Prostate gland (tissue), 2 donors: ENCODE results near the gene KXD1. TPM values are rescaled to one million over a fixed set of nuclear protein-coding genes. Genes with fewer than 3 reads are reported as not detected.
A peak's percentile ranks its signal among the peaks of the same experiment; 100 is the strongest.

Experiments used
- DNase-seq: peaks from one replicate; pipeline ENCODE4 v3.0.0-alpha.2; 2019; ENCODE audit warnings: low spot score
- H3K27ac ChIP-seq, 2 donors: fragments of 200-600 bp; sonication (generic); 2 replicates each; pipeline ENCODE4 v1.5.1; 2017 to 2019
- H3K27me3 ChIP-seq: fragments of 200-600 bp; sonication (generic); replicated peaks from 2 replicates; pipeline ENCODE4 v1.5.1; 2019; ENCODE audit not compliant: insufficient read depth
- H3K36me3 ChIP-seq, 2 donors: fragments of 200-600 bp; sonication (generic); 1 replicate in 1 of 2; 2 replicates in 1 of 2; pipeline versions ENCODE4 v1.5.1 to v1.8.1; 2017 to 2019
- H3K4me1 ChIP-seq: fragments of 200-600 bp; sonication (generic); replicated peaks from 2 replicates; pipeline ENCODE4 v1.5.1; 2019
- H3K4me3 ChIP-seq, 2 donors: fragments of 200-600 bp; sonication (generic); 2 replicates each; pipeline ENCODE4 v1.5.1; 2017 to 2019
- H3K9me3 ChIP-seq: fragments of 200-600 bp; sonication (generic); 2 replicates; pipeline ENCODE4 v1.5.1; 2017
- CTCF ChIP-seq, 4 experiments: fragments of 200-600 bp in 2 of 4; fragments of 450-650 bp in 2 of 4; sonication (generic) in 2 of 4; IDR thresholded peaks; 1 replicate in 3 of 4; 2 replicates in 1 of 4; pipeline ENCODE4 v1.5.1; 2016 to 2019; ENCODE audit warnings: antibody characterized with exemption in 4 of 4, mild to moderate bottlenecking in 2 of 4, moderate library complexity in 2 of 4
- POLR2A ChIP-seq: fragments of 450-650 bp; IDR thresholded peaks from one replicate; pipeline ENCODE4 v1.6.1; 2016; ENCODE audit warnings: antibody characterized with exemption, mild to moderate bottlenecking
- POLR2AphosphoS5 ChIP-seq: sonication (generic); formaldehyde crosslinking; IDR thresholded peaks from one replicate; pipeline ENCODE4 v1.6.1; 2017; ENCODE audit warnings: antibody characterized with exemption
- WGBS: methylation state at CpG from one replicate; pipeline ENCODE4 v1.1.5; 2018; 5-methylcytosine and 5-hydroxymethylcytosine counted together
- intact Hi-C: fragments of 100-400 bp; cut with DNase I; formaldehyde crosslinking; loops from one replicate; pipeline ENCODE4 v1.14.2; 2022
- total RNA-seq, 2 donors: library from RNA; depleted of rRNA; stranded (reverse); fragments of >200 nt; gene quantifications; one replicate each; pipeline ENCODE4 v1.1.0, GENCODE V29; 2016

Gene KXD1
- total RNA-seq, 2 donors from 2014 or later, result 115 to 130 TPM

- intact Hi-C loops, result loop anchor here (2.0 kb wide), 1 partner anchor 253 kb away; no protein-coding TSS in a partner anchor
- H3K4me3 ChIP-seq, result peak overlapping the region; percentile 20 to 35
- DNase-seq, result peak; percentile 72
- H3K27me3 ChIP-seq, result no peaks in the 10 kb centered on the region
- TF ChIP-seq POLR2A, result no peak
- TF ChIP-seq CTCF (IDR thresholded peaks at IDR 0.05), result peak; percentile 78 to 94 (median 90)
- under 1% methylated on average over 54 of the region's 54 CpGs for whole genome bisulfite sequencing
- no peaks in the 10 kb centered on the region for H3K9me3 ChIP-seq
- H3K4me1 ChIP-seq, result peaks cover 10% of the 10 kb centered on the region
- H3K27ac ChIP-seq, result no peak overlapping the region
- H3K36me3 ChIP-seq, result peaks cover 0 to 3% of the 10 kb centered on the region in 2 donors
Measured at GRCh38 chr19:18594096-18594823, 36.6 kb downstream of the KXD1 start.

GRCh38 chr19:18594824-18595373 is 37.2 kb downstream of the KXD1 start:
- H3K9me3 ChIP-seq, result no peaks in the 10 kb centered on the region
- H3K4me3 ChIP-seq, result peak overlapping the region; percentile 20 to 35
- H3K36me3 ChIP-seq, result peaks cover 0 to 3% of the 10 kb centered on the region in 2 donors
- TF ChIP-seq POLR2AphosphoS5, result no peak
- no peak for TF ChIP-seq POLR2A
- TF ChIP-seq CTCF (IDR thresholded peaks at IDR 0.05), result no peak
- DNase-seq, result no peak
- no peak overlapping the region for H3K27ac ChIP-seq
- intact Hi-C loops, result loop anchor here (2.0 to 5.0 kb wide), 2 partner anchors 77 to 252 kb away; no protein-coding TSS in a partner anchor
- peaks cover 5% of the 10 kb centered on the region for H3K4me1 ChIP-seq
- 15% methylated on average over 22 of the region's 26 CpGs for WGBS
- H3K27me3 ChIP-seq, result no peaks in the 10 kb centered on the region

GRCh38 chr19:18595475-18595874 is 37.8 kb downstream of the KXD1 start:
- WGBS, result 69% methylated on average over 6 of the region's 6 CpGs
- Histone ChIP-seq H3K27ac (no peak overlapping the region), H3K27me3 (no peaks in the 10 kb centered on the region), H3K4me1 (peaks cover 5% of the 10 kb centered on the region), H3K4me3 (no peak overlapping the region), H3K9me3 (no peaks in the 10 kb centered on the region), H3K36me3 (peaks cover 0 to 3% of the 10 kb centered on the region in 2 donors)
- no peak for DNase-seq
- intact Hi-C loops, result loop anchor here (2.0 to 5.0 kb wide), 2 partner anchors 77 to 251 kb away; no protein-coding TSS in a partner anchor
- TF ChIP-seq CTCF (IDR thresholded peaks at IDR 0.05) (no peak), POLR2A (no peak), POLR2AphosphoS5 (no peak)

GRCh38 chr19:18596752-18597157 is 39.1 kb downstream of the KXD1 start:
- Histone ChIP-seq H3K4me1 (peaks cover 5% of the 10 kb centered on the region), H3K36me3 (no peaks in the 10 kb centered on the region), H3K4me3 (no peak overlapping the region), H3K27ac (no peak overlapping the region), H3K27me3 (no peaks in the 10 kb centered on the region), H3K9me3 (no peaks in the 10 kb centered on the region)
- DNase-seq, result no peak
- intact Hi-C loops, result loop anchor here (5.0 kb wide), 1 partner anchor 76 kb away; no protein-coding TSS in a partner anchor
- 24% methylated on average over 20 of the region's 21 CpGs for WGBS
- TF ChIP-seq POLR2AphosphoS5, result no peak
- no peak for TF ChIP-seq POLR2A
- no peak for TF ChIP-seq CTCF (IDR thresholded peaks at IDR 0.05)
